GM10847 (cell line): Measurements from ENCODE around the gene AEN.

Source experiments
- POLR2A ChIP-seq: IDR thresholded peaks from 2 replicates; pipeline ENCODE4 v1.6.1; 2011; ENCODE audit not compliant: insufficient read length; ENCODE audit errors: extremely low read depth

AEN gene

GRCh38 chr15:88661041-88661700 lies 40.0 kb downstream of the AEN start:
- no peak for TF ChIP-seq POLR2A

DNA sequence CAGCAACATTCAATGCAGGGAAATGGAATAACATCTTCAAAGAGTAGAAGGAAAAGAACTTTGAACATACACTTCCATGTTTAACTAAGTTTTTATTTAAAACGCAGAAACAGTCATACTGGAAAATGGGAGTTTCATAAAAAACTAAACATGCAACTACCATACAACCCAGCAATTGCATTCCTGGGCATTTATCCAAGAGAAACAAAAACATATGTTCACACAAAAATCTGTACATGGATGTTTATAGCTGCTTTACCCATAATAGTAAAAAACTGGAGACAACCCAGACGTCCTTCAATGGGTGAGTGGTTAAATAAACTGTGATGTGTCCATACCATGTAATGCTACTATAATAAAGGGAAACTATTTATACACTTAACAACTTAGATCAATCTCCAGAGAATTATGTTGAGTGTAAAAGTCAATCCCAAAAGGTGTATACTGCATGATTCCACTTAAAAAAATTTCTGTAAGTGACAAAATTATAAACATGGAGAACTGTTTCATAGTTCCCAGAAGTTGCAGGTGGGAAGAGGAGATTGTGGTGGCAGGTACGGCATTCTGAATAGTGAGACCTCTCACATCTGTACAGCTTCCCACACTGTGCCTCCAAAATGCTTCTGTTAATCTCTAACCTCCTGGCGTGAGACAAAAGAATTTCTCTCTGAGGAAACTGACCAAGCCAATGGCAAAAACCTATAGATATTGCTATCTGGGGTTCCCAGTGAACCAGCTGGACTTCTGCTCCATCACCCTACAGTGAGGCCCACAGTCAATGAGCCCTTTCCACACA lies 40.8 kb downstream of the AEN start:
- no peak for TF ChIP-seq POLR2A

- no peak for TF ChIP-seq POLR2A
These were observed 42.0 kb downstream of the AEN start for GRCh38 chr15:88663141-88663621.

GRCh38 chr15:88664151-88664778 lies 43.1 kb downstream of the AEN start:
- TF ChIP-seq POLR2A: no peak

DNA sequence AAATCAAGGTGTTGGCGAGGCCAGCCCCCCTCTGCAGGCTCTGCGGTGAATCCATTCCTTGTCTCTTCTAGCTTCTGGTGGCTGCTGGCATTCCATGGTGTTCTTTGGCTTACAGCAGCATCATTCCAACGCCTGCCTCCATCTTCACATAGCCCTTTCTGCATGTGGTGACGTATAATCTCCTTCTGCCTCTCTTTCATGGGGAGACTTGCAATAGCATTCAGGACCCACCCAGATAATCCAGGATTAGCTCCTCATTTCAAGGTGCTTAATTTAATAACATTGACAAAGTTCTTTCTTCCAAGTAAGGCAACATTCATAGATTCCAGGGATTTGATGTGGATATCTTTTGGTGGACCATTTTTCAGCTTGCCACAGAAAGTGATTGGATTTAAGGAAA lies 53.5 kb downstream of the AEN start:
- no peak for TF ChIP-seq POLR2A

- TF ChIP-seq POLR2A: no peak
These were observed 57.6 kb downstream of the AEN start for GRCh38 chr15:88678755-88679154.

DNA sequence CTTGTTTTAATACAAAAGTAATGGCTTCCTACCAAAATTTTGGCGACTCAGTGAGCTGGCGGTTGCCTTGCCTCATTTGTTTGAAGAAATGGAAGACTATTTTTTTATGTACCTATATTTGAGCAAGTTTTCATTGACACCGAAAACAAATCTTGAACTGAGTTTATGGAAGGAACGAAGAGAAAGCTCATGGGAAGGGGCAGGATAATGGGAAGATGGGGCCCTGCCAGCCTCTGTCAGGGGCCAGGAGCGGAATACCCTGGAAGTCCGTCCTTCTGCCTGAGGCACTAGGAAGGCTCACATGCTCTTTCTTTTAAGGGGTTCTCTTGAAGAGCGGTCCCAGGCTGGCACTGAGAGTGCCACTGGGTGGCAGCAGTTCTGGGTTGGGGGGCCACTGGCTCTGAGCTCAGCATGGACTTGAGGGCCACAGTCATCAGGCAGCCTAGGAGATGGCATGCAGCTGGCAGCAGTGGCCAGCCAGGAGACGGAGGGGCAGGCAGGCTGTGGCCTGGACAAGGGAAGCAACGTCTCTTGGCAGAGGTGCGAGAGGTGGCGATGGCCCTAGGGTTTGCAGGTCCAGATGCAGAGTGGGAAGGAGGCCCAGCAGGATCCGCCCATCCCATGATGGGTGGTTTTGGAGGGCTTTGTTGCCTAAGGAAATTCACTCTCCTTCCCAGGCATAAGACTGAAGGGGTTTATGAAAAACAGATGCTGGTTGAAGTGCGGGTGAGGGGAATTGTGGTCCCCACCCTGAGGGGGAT lies 59.3 kb downstream of the AEN start:
- TF ChIP-seq POLR2A: no peak

GRCh38 chr15:88681610-88682221 lies 60.6 kb downstream of the AEN start:
- TF ChIP-seq POLR2A: no peak
